Peyer's patch (tissue), 4 donors: ENCODE data around the gene SPATC1L. TPM values are rescaled to one million over a fixed set of nuclear protein-coding genes. Genes with fewer than 3 reads are reported as not detected.

ENCODE experiments used
- DNase-seq, 3 donors: peaks; one replicate each; pipeline ENCODE4 v3.0.0-alpha.2; 2017 to 2019
- H3K27ac ChIP-seq, 4 donors: fragments of 200-600 bp; sonication (generic); one replicate each; pipeline ENCODE4 v1.5.1; 2016 to 2019
- H3K27me3 ChIP-seq, 2 donors: fragments of 200-600 bp; sonication (generic); one replicate each; pipeline ENCODE4 v1.5.1; 2019
- H3K36me3 ChIP-seq, 3 donors: fragments of 200-600 bp; sonication (generic); one replicate each; pipeline ENCODE4 v1.5.1; 2016 to 2019
- H3K4me1 ChIP-seq, 4 donors: fragments of 200-600 bp; sonication (generic); one replicate each; pipeline ENCODE4 v1.5.1; 2016 to 2019
- H3K4me3 ChIP-seq, 4 donors: fragments of 200-600 bp; sonication (generic); 1 replicate in 3 of 4; 2 replicates in 1 of 4; pipeline ENCODE4 v1.5.1; 2016 to 2019; ENCODE audit warnings: mild to moderate bottlenecking in 1 of 4
- H3K9me3 ChIP-seq, 4 donors: fragments of 200-600 bp; sonication (generic); one replicate each; pipeline ENCODE4 v1.5.1; 2016 to 2019; ENCODE audit warnings: mild to moderate bottlenecking in 1 of 4
- POLR2A ChIP-seq, 2 donors: fragments of 450-650 bp; IDR thresholded peaks; one replicate each; pipeline ENCODE4 v1.5.1; 2017; ENCODE audit warnings: antibody characterized with exemption in 2 of 2, mild to moderate bottlenecking in 2 of 2, moderate library complexity in 2 of 2
- total RNA-seq, 4 donors: library from RNA; depleted of rRNA; stranded (reverse); fragments of >200 nt; gene quantifications; one replicate each; pipeline ENCODE4 v1.1.0, GENCODE V29; 2016
- TF ChIP-seq, protein P1 (sequence below), 6 experiments: fragments of 450-650 bp in 4 of 6; fragments of 200-600 bp in 2 of 6; sonication (generic) in 1 of 6; IDR thresholded peaks; one replicate each; pipeline ENCODE4 v1.5.1; 2017 to 2019; ENCODE audit warnings: antibody characterized with exemption in 6 of 6, mild to moderate bottlenecking in 3 of 6, moderate library complexity in 1 of 6

Gene SPATC1L
- total RNA-seq, 4 donors from 2014 or later: 1.1 to 13.2 (median 2.6) TPM

DNA sequence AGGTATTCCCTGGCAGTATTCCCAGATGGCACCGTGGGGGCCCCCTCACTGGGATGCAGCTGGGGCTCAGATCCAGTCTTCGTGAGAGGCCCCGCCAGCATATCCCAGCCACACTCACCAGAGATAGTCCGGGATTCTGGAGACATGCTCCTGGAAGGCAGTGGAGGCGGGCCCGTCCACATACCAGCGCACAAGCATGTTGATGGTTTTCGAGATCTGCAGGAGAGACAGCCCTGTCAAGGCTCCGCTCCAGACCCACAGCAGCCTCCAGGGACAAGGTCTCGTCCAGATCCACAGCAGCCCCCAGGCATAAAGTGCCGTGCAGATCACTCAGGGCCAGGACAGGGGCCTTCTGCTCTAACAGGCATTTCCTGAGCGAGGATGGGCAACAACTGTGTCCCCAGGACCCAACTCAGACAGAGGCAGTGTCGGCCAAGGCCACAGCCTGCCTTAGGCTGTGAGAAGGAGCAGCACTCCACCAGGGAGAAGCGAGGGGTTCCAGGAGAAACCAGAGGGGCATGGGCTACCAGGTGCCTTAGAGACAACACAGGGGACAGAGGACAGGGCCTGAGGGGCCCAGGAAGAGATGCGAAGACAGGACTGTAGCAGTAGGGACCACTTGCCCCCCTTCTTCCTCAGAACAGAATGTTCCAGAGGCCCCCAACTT, 29.5 kb upstream of the SPATC1L start:
- Histone ChIP-seq H3K36me3 (peaks cover 0 to 91% (median 0%) of the 10 kb centered on the region in 3 donors), H3K4me1 (no peaks in the 10 kb centered on the region), H3K27ac (no peak overlapping the region), H3K27me3 (no peaks in the 10 kb centered on the region), H3K4me3 (no peak overlapping the region), H3K9me3 (no peaks in the 10 kb centered on the region)
- peak in 2 of 3 donors; percentile 28 to 34 for DNase-seq
- TF ChIP-seq, protein P1, sequence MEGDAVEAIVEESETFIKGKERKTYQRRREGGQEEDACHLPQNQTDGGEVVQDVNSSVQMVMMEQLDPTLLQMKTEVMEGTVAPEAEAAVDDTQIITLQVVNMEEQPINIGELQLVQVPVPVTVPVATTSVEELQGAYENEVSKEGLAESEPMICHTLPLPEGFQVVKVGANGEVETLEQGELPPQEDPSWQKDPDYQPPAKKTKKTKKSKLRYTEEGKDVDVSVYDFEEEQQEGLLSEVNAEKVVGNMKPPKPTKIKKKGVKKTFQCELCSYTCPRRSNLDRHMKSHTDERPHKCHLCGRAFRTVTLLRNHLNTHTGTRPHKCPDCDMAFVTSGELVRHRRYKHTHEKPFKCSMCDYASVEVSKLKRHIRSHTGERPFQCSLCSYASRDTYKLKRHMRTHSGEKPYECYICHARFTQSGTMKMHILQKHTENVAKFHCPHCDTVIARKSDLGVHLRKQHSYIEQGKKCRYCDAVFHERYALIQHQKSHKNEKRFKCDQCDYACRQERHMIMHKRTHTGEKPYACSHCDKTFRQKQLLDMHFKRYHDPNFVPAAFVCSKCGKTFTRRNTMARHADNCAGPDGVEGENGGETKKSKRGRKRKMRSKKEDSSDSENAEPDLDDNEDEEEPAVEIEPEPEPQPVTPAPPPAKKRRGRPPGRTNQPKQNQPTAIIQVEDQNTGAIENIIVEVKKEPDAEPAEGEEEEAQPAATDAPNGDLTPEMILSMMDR (IDR thresholded peaks at IDR 0.05): no peak
- TF ChIP-seq POLR2A (IDR thresholded peaks at IDR 0.05): no peak

- Histone ChIP-seq H3K27ac (no peak overlapping the region), H3K27me3 (no peaks in the 10 kb centered on the region), H3K4me3 (no peak overlapping the region), H3K9me3 (no peaks in the 10 kb centered on the region), H3K4me1 (no peaks in the 10 kb centered on the region), H3K36me3 (peaks cover 0 to 93% (median 0%) of the 10 kb centered on the region in 3 donors)
- DNase-seq: peak in 2 of 3 donors; percentile 7 to 40
- no peak for TF ChIP-seq POLR2A (IDR thresholded peaks at IDR 0.05)
- TF ChIP-seq, protein P1 (IDR thresholded peaks at IDR 0.05): no peak
These were observed 28.6 kb upstream of the SPATC1L start for GRCh38 chr21:46212721-46213484.

DNA sequence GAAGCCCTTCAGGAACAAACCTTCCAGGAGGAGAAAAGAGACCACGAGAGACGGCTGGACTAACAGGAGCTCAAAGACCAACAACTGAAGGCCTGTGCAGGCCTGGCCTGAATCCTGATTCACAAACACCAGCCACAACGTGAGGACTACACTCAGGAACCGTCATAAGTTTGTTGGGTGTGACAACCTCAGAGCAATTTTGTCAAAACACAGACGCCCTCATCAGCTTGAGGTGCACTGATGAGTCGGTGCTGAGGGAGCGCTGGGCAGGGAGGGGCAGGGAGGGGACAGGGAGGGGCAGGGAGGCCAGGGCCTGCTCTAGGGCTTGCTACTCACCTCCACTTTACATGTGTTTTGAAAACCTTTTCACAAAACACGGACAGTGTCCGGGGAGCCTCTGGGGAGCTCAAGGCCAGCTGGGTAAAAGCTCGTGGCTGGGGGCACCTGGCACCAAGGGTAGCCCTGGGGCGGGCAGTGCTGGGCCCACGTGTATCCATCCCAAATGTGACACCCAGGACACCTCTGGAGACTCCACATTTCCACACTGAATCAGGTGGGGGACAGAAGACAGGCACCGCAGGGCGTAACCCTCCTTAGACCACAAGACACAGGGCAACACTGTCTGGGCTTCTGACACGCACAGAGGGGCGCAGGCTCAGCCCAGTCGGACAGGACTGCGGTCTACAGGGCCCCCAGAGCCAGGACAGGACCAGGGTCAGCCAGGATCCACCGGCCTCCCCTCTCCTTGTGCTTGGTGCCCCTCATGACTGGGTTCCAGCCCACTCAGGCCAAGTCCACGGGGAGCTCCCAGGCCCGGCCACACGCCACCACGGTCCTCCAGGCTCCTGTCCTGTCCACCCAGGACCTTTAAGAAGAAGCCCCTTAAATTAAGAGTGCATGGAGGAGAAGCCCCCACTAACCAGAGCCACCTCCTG, 27.8 kb upstream of the SPATC1L start:
- DNase-seq: peak in 2 of 3 donors; percentile 27 to 37
- H3K27ac ChIP-seq: no peak overlapping the region
- H3K4me3 ChIP-seq: no peak overlapping the region
- peaks cover 0 to 93% (median 0%) of the 10 kb centered on the region in 3 donors for H3K36me3 ChIP-seq
- H3K4me1 ChIP-seq: no peaks in the 10 kb centered on the region
- TF ChIP-seq POLR2A (IDR thresholded peaks at IDR 0.05): no peak
- TF ChIP-seq, protein P1 (IDR thresholded peaks at IDR 0.05): no peak
- no peaks in the 10 kb centered on the region for H3K9me3 ChIP-seq
- H3K27me3 ChIP-seq: no peaks in the 10 kb centered on the region

DNA sequence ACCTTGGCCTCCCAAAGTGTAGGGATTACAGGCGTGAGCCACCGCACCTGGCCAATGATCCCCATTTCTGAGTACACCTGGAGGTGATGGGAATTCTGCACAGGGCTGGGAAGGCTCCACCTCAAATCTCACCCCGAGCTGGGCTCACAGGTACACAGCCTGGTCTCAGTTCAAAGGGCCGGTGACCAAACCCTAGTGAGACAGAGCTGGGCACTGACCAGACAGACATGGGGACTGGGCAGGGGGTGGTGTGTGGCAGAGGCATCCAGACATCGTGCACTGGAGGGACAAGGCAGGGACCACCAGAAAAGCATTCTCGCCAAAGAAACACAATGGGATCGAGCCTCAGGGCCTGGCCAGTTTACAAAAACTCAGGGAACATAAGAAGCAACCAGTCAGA, 27.1 kb upstream of the SPATC1L start:
- peak in 2 of 3 donors; percentile 4 to 21 for DNase-seq

More for the DNA sequence above, 27.1 kb upstream of the SPATC1L start:
- Histone ChIP-seq H3K4me3 (no peak overlapping the region), H3K4me1 (no peaks in the 10 kb centered on the region), H3K27ac (no peak overlapping the region), H3K36me3 (peaks cover 0 to 96% (median 0%) of the 10 kb centered on the region in 3 donors), H3K9me3 (no peaks in the 10 kb centered on the region), H3K27me3 (no peaks in the 10 kb centered on the region)
- TF ChIP-seq, protein P1 (IDR thresholded peaks at IDR 0.05): no peak
- TF ChIP-seq POLR2A (IDR thresholded peaks at IDR 0.05): no peak
